ENCODE results near the gene MOXD1. TPM values are rescaled to one million over a fixed set of nuclear protein-coding genes. Genes with fewer than 3 reads are reported as not detected.

MOXD1 gene
- total RNA-seq, 4 donors from 2014 or later, result 27.6 to 260 (median 58.9) TPM

GRCh38 chr6:132392270-132392646, 9.0 kb downstream of the MOXD1 start:
- TF ChIP-seq CTCF (IDR thresholded peaks at IDR 0.05) (no peak), POLR2A (IDR thresholded peaks at IDR 0.05) (no peak)
- Histone ChIP-seq H3K27me3 (no peaks in the 10 kb centered on the region), H3K4me3 (no peak overlapping the region), H3K4me1 (no peaks in the 10 kb centered on the region), H3K27ac (peak overlapping the region; percentile 67 to 68), H3K9me3 (peaks cover 0 to 13% of the 10 kb centered on the region in 2 donors), H3K36me3 (no peaks in the 10 kb centered on the region)
- intact Hi-C loops (cut with DNase I; ENCODE audit: low total_unique reads), result no loop called here
- no peak for DNase-seq

GRCh38 chr6:132391391-132392269, 9.6 kb downstream of the MOXD1 start:
- peaks cover 0 to 13% of the 10 kb centered on the region in 2 donors for H3K9me3 ChIP-seq
- DNase-seq, result peak; percentile 39 to 48
- intact Hi-C loops (cut with DNase I; ENCODE audit: low total_unique reads), result no loop called here

GRCh38 chr6:132390451-132390850, 10.8 kb downstream of the MOXD1 start:
- Histone ChIP-seq H3K27ac (no peak overlapping the region), H3K36me3 (no peaks in the 10 kb centered on the region), H3K4me3 (no peak overlapping the region), H3K4me1 (no peaks in the 10 kb centered on the region), H3K27me3 (no peaks in the 10 kb centered on the region), H3K9me3 (peaks cover 0 to 12% of the 10 kb centered on the region in 2 donors)
- intact Hi-C loops (cut with DNase I; ENCODE audit: low total_unique reads), result no loop called here
- no peak for TF ChIP-seq POLR2A (IDR thresholded peaks at IDR 0.05)
- no peak for TF ChIP-seq CTCF (IDR thresholded peaks at IDR 0.05)
- DNase-seq, result no peak

More at GRCh38 chr6:132391391-132392269, 9.6 kb downstream of the MOXD1 start:
- no peaks in the 10 kb centered on the region for H3K27me3 ChIP-seq
- peak overlapping the region; percentile 67 to 68 for H3K27ac ChIP-seq
- H3K4me3 ChIP-seq, result no peak overlapping the region
- H3K36me3 ChIP-seq, result no peaks in the 10 kb centered on the region
- no peak for TF ChIP-seq CTCF (IDR thresholded peaks at IDR 0.05)
- no peak for TF ChIP-seq POLR2A (IDR thresholded peaks at IDR 0.05)
- no peaks in the 10 kb centered on the region for H3K4me1 ChIP-seq

- intact Hi-C loops (cut with DNase I; ENCODE audit: low total_unique reads), result no loop called here
- Histone ChIP-seq H3K27me3 (no peaks in the 10 kb centered on the region), H3K9me3 (peaks cover 0 to 8% of the 10 kb centered on the region in 2 donors), H3K27ac (no peak overlapping the region), H3K4me3 (no peak overlapping the region), H3K36me3 (no peaks in the 10 kb centered on the region), H3K4me1 (no peaks in the 10 kb centered on the region)
- DNase-seq, result no peak
- TF ChIP-seq POLR2A (IDR thresholded peaks at IDR 0.05) (no peak), CTCF (IDR thresholded peaks at IDR 0.05) (no peak)
These were observed 11.3 kb downstream of the MOXD1 start for GRCh38 chr6:132390017-132390416.

GRCh38 chr6:132388291-132388690, 13.0 kb downstream of the MOXD1 start:
- no peak overlapping the region for H3K27ac ChIP-seq
- H3K27me3 ChIP-seq, result no peaks in the 10 kb centered on the region
- TF ChIP-seq POLR2A (IDR thresholded peaks at IDR 0.05) (no peak), CTCF (IDR thresholded peaks at IDR 0.05) (no peak)
- no peaks in the 10 kb centered on the region for H3K4me1 ChIP-seq
- no peak for DNase-seq
- no peaks in the 10 kb centered on the region for H3K36me3 ChIP-seq
- intact Hi-C loops (cut with DNase I; ENCODE audit: low total_unique reads), result no loop called here
- H3K4me3 ChIP-seq, result no peak overlapping the region
- no peaks in the 10 kb centered on the region for H3K9me3 ChIP-seq
